ENCODE data around the gene FAM193B.
A peak's percentile ranks its signal among the peaks of the same experiment; 100 is the strongest.

DNA sequence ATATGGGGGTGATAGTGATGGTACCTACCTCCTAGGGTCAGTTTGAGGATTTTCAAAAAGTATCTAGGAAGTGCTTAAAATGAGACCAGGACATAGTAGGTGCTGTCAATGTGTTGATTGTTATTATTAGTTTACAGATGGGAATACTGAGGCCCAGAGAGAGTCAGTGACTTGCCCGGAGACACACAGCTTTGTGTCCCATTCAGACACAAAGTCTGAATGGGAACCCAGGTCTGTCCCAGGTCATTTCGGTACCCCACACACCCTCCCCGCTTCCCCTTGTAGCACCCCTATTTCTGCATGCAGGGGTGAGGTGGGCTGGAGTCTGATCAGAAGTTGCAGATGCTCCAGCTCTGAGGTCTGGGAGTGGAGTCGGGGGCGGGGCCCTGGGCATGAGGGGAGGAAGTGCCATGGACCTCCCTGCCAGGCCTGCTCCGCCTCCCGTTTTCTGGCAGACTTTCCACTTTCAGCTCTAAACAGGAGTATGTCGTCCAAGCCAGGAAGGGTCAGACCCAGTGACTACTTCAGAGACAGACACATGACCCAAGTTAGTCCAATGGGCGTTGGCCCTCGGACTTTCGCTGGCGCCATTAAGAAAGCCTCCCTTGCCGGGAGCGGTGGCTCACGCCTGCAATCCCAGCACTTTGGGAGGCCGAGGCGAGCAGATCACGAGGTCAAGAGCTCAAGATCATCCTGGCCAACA, 77.7 kb downstream of the FAM193B start:
- TF ChIP-seq, protein P1, sequence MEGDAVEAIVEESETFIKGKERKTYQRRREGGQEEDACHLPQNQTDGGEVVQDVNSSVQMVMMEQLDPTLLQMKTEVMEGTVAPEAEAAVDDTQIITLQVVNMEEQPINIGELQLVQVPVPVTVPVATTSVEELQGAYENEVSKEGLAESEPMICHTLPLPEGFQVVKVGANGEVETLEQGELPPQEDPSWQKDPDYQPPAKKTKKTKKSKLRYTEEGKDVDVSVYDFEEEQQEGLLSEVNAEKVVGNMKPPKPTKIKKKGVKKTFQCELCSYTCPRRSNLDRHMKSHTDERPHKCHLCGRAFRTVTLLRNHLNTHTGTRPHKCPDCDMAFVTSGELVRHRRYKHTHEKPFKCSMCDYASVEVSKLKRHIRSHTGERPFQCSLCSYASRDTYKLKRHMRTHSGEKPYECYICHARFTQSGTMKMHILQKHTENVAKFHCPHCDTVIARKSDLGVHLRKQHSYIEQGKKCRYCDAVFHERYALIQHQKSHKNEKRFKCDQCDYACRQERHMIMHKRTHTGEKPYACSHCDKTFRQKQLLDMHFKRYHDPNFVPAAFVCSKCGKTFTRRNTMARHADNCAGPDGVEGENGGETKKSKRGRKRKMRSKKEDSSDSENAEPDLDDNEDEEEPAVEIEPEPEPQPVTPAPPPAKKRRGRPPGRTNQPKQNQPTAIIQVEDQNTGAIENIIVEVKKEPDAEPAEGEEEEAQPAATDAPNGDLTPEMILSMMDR (IDR thresholded peaks at IDR 0.05 in 8 of 11, conservative IDR thresholded peaks at IDR 0.05 in 3 of 11) = no peak
- TF ChIP-seq POLR2A (IDR thresholded peaks at IDR 0.05) = no peak
- peak; percentile 55 to 77 (median 61) for TF ChIP-seq POLR2AphosphoS5 (IDR thresholded peaks at IDR 0.05)
